Upper lobe of left lung (tissue), 4 donors: ENCODE data around the gene BNC1.

Source experiments
- CTCF ChIP-seq, 6 experiments: fragments of 450-650 bp in 4 of 6; fragments of 200-600 bp in 2 of 6; sonication (generic) in 2 of 6; IDR thresholded peaks; one replicate each; pipeline ENCODE4 v1.5.1; 2016 to 2019; ENCODE audit warnings: antibody characterized with exemption in 6 of 6
- POLR2AphosphoS5 ChIP-seq, 2 donors: sonication (generic); formaldehyde crosslinking; IDR thresholded peaks; one replicate each; pipeline ENCODE4 v1.5.1; 2017; ENCODE audit warnings: antibody characterized with exemption in 2 of 2

DNA sequence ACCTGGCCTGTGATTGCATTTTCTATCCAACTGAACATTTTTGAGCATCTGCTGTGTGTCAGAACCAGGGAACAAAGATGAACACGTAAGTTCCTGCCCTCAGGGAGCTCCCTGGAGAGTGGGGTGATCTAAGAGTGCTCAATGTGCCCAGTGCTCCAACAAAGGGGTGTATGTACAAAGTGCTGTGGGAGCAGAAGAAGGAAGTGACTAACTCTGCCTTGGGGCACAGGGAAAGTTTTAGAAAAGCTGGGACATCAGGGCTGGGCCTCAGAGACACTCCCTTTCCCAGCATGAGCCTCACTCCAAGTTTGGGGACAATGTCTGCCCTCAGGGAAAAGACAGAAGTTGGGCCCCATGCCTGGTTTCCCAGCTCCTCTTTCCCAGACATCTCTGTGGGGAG lies 27.6 kb upstream of the BNC1 start:
- TF ChIP-seq POLR2AphosphoS5 (IDR thresholded peaks at IDR 0.05) = no peak
- no peak for TF ChIP-seq CTCF (IDR thresholded peaks at IDR 0.05)
